IMR-90 (cell line): Measurements from ENCODE around the gene AUTS2. TPM values are rescaled to one million over a fixed set of nuclear protein-coding genes. Genes with fewer than 3 reads are reported as not detected.

Experiments
- ATAC-seq: fragments of 200-7000 bp; cut with Tn5 transposase; 2 replicates; pipeline ENCODE4 v1.9.1; 2020; ENCODE audit warnings: low read depth, mild to moderate bottlenecking, moderate library complexity
- BruUV-seq: library from RNA; stranded (reverse); fragments of 400-500 nt; replicated peaks from 2 replicates; lab custom pipeline; 2021; lab: Mats Ljungman, UMichigan
- CTCF ChIA-PET: fragments of 300-600 bp; formaldehyde crosslinking; extraction: SDS; loops from one replicate; lab custom pipeline; 2021; ENCODE audit warnings: antibody characterized with exemption; lab: Yijun Ruan, JAX
- POLR2A ChIA-PET: fragments of 300-600 bp; sonication (Branson Sonifier 250); formaldehyde crosslinking; loops from one replicate; lab custom pipeline; 2022; ENCODE audit warnings: antibody characterized with exemption; ENCODE audit not compliant: unreplicated experiment; lab: Charles Lee
- DNase-seq: peaks from one replicate; pipeline ENCODE4 v3.0.0; 2013
- H2AFZ ChIP-seq: replicated peaks from 2 replicates; pipeline ENCODE3; 2013; ENCODE audit warnings: low read length, mild to moderate bottlenecking; ENCODE audit not compliant: poor library complexity
- H2AK5ac ChIP-seq: 2 replicates; pipeline ENCODE4 v1.6.1; 2013; ENCODE audit warnings: low read depth, low read length, inconsistent platforms
- H2AK9ac ChIP-seq: replicated peaks from 2 replicates; pipeline ENCODE3; 2013; ENCODE audit warnings: mild to moderate bottlenecking, low read depth, low read length, moderate library complexity; ENCODE audit not compliant: poor library complexity
- H2BK120ac ChIP-seq: 2 replicates; pipeline ENCODE4 v1.6.1; 2013; ENCODE audit warnings: low read depth, low read length, inconsistent platforms
- H2BK15ac ChIP-seq: 3 replicates; pipeline ENCODE4 v1.6.1; 2013; ENCODE audit warnings: low read depth, low read length, inconsistent platforms
- H2BK20ac ChIP-seq: 2 replicates; pipeline ENCODE4 v1.6.1; 2013; ENCODE audit warnings: low read depth, mild to moderate bottlenecking, inconsistent platforms, low read length, moderate library complexity
- H2BK5ac ChIP-seq: 2 replicates; pipeline ENCODE4 v1.6.1; 2013; ENCODE audit warnings: mild to moderate bottlenecking, low read depth, low read length, inconsistent platforms; ENCODE audit not compliant: poor library complexity, severe bottlenecking
- H3K14ac ChIP-seq: replicated peaks from 2 replicates; pipeline ENCODE4 v1.6.1; 2013; ENCODE audit warnings: low read depth, low read length, inconsistent platforms
- H3K18ac ChIP-seq: 2 replicates; pipeline ENCODE4 v1.6.1; 2013; ENCODE audit warnings: low read depth, low read length, control low read depth
- H3K23ac ChIP-seq: 2 replicates; pipeline ENCODE4 v1.6.1; 2013; ENCODE audit warnings: low read depth, low read length, inconsistent platforms
- H3K27ac ChIP-seq: 2 replicates; pipeline ENCODE4 v1.5.1; 2013; ENCODE audit warnings: mild to moderate bottlenecking, control low read depth, low read length; ENCODE audit not compliant: insufficient read depth
- H3K27me3 ChIP-seq: 2 replicates; pipeline ENCODE4 v1.6.1; 2013; ENCODE audit warnings: low read length; ENCODE audit not compliant: control insufficient read depth, insufficient read depth
- H3K36me3 ChIP-seq: 2 replicates; pipeline ENCODE4 v1.6.1; 2013; ENCODE audit warnings: low read length, mixed read lengths; ENCODE audit not compliant: control insufficient read depth, insufficient read depth
- H3K4ac ChIP-seq: 2 replicates; pipeline ENCODE4 v1.6.1; 2013; ENCODE audit warnings: low read depth, low read length, inconsistent platforms
- H3K4me1 ChIP-seq: 2 replicates; pipeline ENCODE4 v1.6.1; 2013; ENCODE audit warnings: low read length, mixed read lengths; ENCODE audit not compliant: control insufficient read depth, insufficient read depth
- H3K4me2 ChIP-seq: 2 replicates; pipeline ENCODE4 v1.6.1; 2013; ENCODE audit warnings: low read depth, mild to moderate bottlenecking, control low read depth, low read length, moderate library complexity
- H3K4me3 ChIP-seq: 2 replicates; pipeline ENCODE4 v1.5.1; 2013; ENCODE audit warnings: low read depth, mild to moderate bottlenecking, control low read depth, low read length, moderate library complexity; ENCODE audit not compliant: insufficient read depth
- H3K56ac ChIP-seq: 2 replicates; pipeline ENCODE4 v1.6.1; 2013; ENCODE audit warnings: low read length, inconsistent platforms; ENCODE audit not compliant: insufficient read depth; ENCODE audit errors: extremely low read depth
- H3K79me1 ChIP-seq, 2 experiments: 2 replicates each; pipeline ENCODE4 v1.6.1; 2013; ENCODE audit warnings: low read length in 2 of 2, inconsistent platforms in 1 of 2, low read depth in 1 of 2
- H3K9ac ChIP-seq: 2 replicates; pipeline ENCODE4 v1.6.1; 2013; ENCODE audit warnings: low read depth, low read length, control low read depth
- H3K9me1 ChIP-seq: 2 replicates; pipeline ENCODE4 v1.6.1; 2013; ENCODE audit warnings: low read length, inconsistent platforms; ENCODE audit not compliant: insufficient read depth
- H3K9me3 ChIP-seq: 2 replicates; pipeline ENCODE4 v1.6.1; 2013; ENCODE audit warnings: low read length; ENCODE audit not compliant: control insufficient read depth, insufficient read depth
- H4K20me1 ChIP-seq: 2 replicates; pipeline ENCODE4 v1.6.1; 2013; ENCODE audit warnings: low read length, inconsistent platforms; ENCODE audit not compliant: insufficient read depth
- H4K5ac ChIP-seq: 2 replicates; pipeline ENCODE4 v1.6.1; 2013; ENCODE audit warnings: mild to moderate bottlenecking, low read depth, low read length, control low read depth
- H4K8ac ChIP-seq, 2 experiments: 2 replicates each; pipeline ENCODE4 v1.6.1; 2013; ENCODE audit warnings: low read depth in 2 of 2, low read length in 2 of 2, control low read depth in 1 of 2, inconsistent platforms in 1 of 2
- H4K91ac ChIP-seq: 2 replicates; pipeline ENCODE4 v1.6.1; 2013; ENCODE audit warnings: low read depth, low read length, inconsistent platforms; ENCODE audit not compliant: insufficient read depth
- BHLHE40 ChIP-seq: fragments of 150-350 bp; IDR thresholded peaks from 2 replicates; pipeline ENCODE4 v1.6.1; 2016; ENCODE audit warnings: mild to moderate bottlenecking, low read depth, low read length
- CEBPB ChIP-seq: IDR thresholded peaks from 2 replicates; pipeline ENCODE4 v1.6.1; 2012; ENCODE audit warnings: low read depth, low read length, improper control_type of control experiment
- CHD1 ChIP-seq: IDR thresholded peaks from 2 replicates; pipeline ENCODE4 v1.6.1; 2012; ENCODE audit warnings: low read depth, low read length, improper control_type of control experiment
- CTCF ChIP-seq: conservative IDR thresholded peaks from 2 replicates; pipeline ENCODE4 v1.5.1; 2012; ENCODE audit warnings: mild to moderate bottlenecking, low read depth, low read length, improper control_type of control experiment
- ELK1 ChIP-seq: fragments of 150-350 bp; IDR thresholded peaks from 2 replicates; pipeline ENCODE4 v1.6.1; 2016; ENCODE audit warnings: low read depth, mild to moderate bottlenecking, low read length, moderate library complexity, borderline replicate concordance
- MAFK ChIP-seq: IDR thresholded peaks from 2 replicates; pipeline ENCODE4 v1.6.1; 2012; ENCODE audit warnings: low read depth, low read length, improper control_type of control experiment
- POLR2A ChIP-seq: IDR thresholded peaks from 2 replicates; pipeline ENCODE4 v1.6.1; 2012; ENCODE audit warnings: mild to moderate bottlenecking, low read depth, low read length
- RAD21 ChIP-seq: IDR thresholded peaks from 2 replicates; pipeline ENCODE4 v1.6.1; 2012; ENCODE audit warnings: low read length, improper control_type of control experiment
- RCOR1 ChIP-seq: IDR thresholded peaks from 2 replicates; pipeline ENCODE4 v1.6.1; 2012; ENCODE audit warnings: mild to moderate bottlenecking, low read length, improper control_type of control experiment; ENCODE audit not compliant: insufficient replicate concordance
- RFX5 ChIP-seq: IDR thresholded peaks from 2 replicates; pipeline ENCODE4 v1.8.0; 2012; ENCODE audit warnings: low read depth, mild to moderate bottlenecking, low read length, moderate library complexity
- SMC3 ChIP-seq: fragments of 150-350 bp; IDR thresholded peaks from 2 replicates; pipeline ENCODE4 v1.6.1; 2016; ENCODE audit warnings: low read depth, mild to moderate bottlenecking, antibody characterized with exemption, low read length, moderate library complexity
- USF2 ChIP-seq: fragments of 150-350 bp; IDR thresholded peaks from 2 replicates; pipeline ENCODE4 v1.6.1; 2017; ENCODE audit warnings: mild to moderate bottlenecking, antibody characterized with exemption, low read length, low read depth
- WGBS, 2 experiments: methylation state at CpG; one replicate each; pipeline versions ENCODE4 v1.1.5 to v1.1.7; 2013; ENCODE audit warnings: missing lambda C conversion rate in 2 of 2; ENCODE audit not compliant: insufficient read length in 1 of 2; ENCODE audit errors: extremely low coverage in 2 of 2; 5-methylcytosine and 5-hydroxymethylcytosine counted together
- dilution Hi-C: fragments of 300-500 bp; cut with HindIII; formaldehyde crosslinking; loops from one replicate; pipeline ENCODE4 v1.14.3; 2018; ENCODE audit warnings: low sequenced_read_pairs; ENCODE audit not compliant: unreplicated experiment
- in situ Hi-C: fragments of 300-500 bp; cut with MboI; formaldehyde crosslinking; loops from 3 replicates; pipeline ENCODE4 v1.14.3; 2019; ENCODE audit warnings: low sequenced_read_pairs, inconsistent platforms, mixed read lengths
- intact Hi-C: fragments of 100-400 bp; cut with micrococcal nuclease; formaldehyde crosslinking; loops from 2 replicates; pipeline ENCODE4 v1.10.0; 2022
- polyA plus RNA-seq, 3 experiments: library from polyadenylated mRNA; depleted of rRNA; stranded (reverse); fragments of >200 nt; gene quantifications; 2 replicates each; pipeline ENCODE4 v1.2.3, GENCODE V29; 2012; ENCODE audit warnings: low replicate concordance in 1 of 3
- total RNA-seq: library from RNA; depleted of rRNA; stranded (reverse); fragments of >200 nt; gene quantifications from 2 replicates; pipeline ENCODE4 v1.2.3, GENCODE V29; 2012

Gene AUTS2
- total and polyA plus RNA-seq, 2 of the 4 experiments (the other 2 are of a cell fraction), result 0.90 to 3.0 TPM

- no peak overlapping the region for H4K91ac ChIP-seq
- TF ChIP-seq POLR2A (no peak), SMC3 (no peak), CEBPB (no peak), RFX5 (no peak), ELK1 (no peak), CTCF (no peak), CHD1 (no peak), MAFK (no peak), USF2 (no peak), BHLHE40 (no peak), RCOR1 (no peak), RAD21 (no peak)
- H2BK15ac ChIP-seq, result no peak overlapping the region
- H2AK5ac ChIP-seq, result no peak overlapping the region
- DNase-seq, result no peak
- ChIA-PET CTCF (no interaction called here), POLR2A (no interaction called here)
- H3K4me1 ChIP-seq, result no peaks in the 10 kb centered on the region
- H2BK120ac ChIP-seq, result no peak overlapping the region
- no peaks in the 10 kb centered on the region for H4K20me1 ChIP-seq
- H3K9ac ChIP-seq, result no peak overlapping the region
- no peak overlapping the region for H3K4ac ChIP-seq
- H2BK20ac ChIP-seq, result no peak overlapping the region
- no peak overlapping the region for H4K5ac ChIP-seq
- H3K56ac ChIP-seq, result no peak overlapping the region
- in situ Hi-C loops (no loop called here), dilution Hi-C loops (no loop called here), intact Hi-C loops (no loop called here)
- H4K8ac ChIP-seq, result no peak overlapping the region
- H3K27ac ChIP-seq, result no peak overlapping the region
- H3K36me3 ChIP-seq, result no peaks in the 10 kb centered on the region
- no peak overlapping the region for H3K18ac ChIP-seq
- peaks cover 2% of the 10 kb centered on the region; the same call in 1 of the 2 replicates for H3K9me3 ChIP-seq
- H3K23ac ChIP-seq, result no peak overlapping the region
- H2BK5ac ChIP-seq, result no peak overlapping the region
- no peaks in the 10 kb centered on the region for H3K27me3 ChIP-seq
- BruUV-seq, result no TSS peak
- 94% methylated on average over 3 of the region's 5 CpGs; no CpG with 5 or more reads in 1 of the 2 experiments for WGBS, 2 experiments
- H2AFZ ChIP-seq, result no peak overlapping the region
- no peak overlapping the region for H3K14ac ChIP-seq
- no peak overlapping the region for H3K4me2 ChIP-seq
- H3K4me3 ChIP-seq, result no peak overlapping the region
- H2AK9ac ChIP-seq, result no peak overlapping the region
- no peaks in the 10 kb centered on the region for H3K79me1 ChIP-seq
- no peak for ATAC-seq
- no peaks in the 10 kb centered on the region for H3K9me1 ChIP-seq
These were observed 635.5 kb downstream of the AUTS2 start for GRCh38 chr7:70233776-70234175.
